ENCODE measurements around the gene ZNF23. TPM values are rescaled to one million over a fixed set of nuclear protein-coding genes. Genes with fewer than 3 reads are reported as not detected.

ZNF23 gene
- total RNA-seq, 1 experiment from 2014 or later: 11.6 TPM

DNA sequence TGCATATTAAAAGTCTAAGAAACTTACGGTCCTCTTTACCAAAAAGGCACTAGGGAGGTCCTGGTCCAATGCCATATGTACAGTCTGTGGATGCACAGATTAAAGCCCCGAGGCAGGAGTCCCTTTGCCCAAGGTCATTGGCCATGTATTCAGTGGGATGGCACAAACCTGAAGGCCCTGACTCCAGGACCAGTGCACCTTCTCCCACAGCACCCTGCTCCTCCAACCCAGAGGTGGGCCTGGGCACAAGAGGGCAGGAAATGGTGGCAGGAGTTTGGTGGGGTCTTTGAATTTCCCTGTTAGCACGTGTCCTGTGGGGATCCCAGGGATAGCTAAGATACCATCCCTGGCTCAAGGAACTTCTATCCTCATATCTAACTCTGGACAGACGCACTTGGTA lies 48.7 kb downstream of the ZNF23 start (continued):
- TF ChIP-seq, protein P1, sequence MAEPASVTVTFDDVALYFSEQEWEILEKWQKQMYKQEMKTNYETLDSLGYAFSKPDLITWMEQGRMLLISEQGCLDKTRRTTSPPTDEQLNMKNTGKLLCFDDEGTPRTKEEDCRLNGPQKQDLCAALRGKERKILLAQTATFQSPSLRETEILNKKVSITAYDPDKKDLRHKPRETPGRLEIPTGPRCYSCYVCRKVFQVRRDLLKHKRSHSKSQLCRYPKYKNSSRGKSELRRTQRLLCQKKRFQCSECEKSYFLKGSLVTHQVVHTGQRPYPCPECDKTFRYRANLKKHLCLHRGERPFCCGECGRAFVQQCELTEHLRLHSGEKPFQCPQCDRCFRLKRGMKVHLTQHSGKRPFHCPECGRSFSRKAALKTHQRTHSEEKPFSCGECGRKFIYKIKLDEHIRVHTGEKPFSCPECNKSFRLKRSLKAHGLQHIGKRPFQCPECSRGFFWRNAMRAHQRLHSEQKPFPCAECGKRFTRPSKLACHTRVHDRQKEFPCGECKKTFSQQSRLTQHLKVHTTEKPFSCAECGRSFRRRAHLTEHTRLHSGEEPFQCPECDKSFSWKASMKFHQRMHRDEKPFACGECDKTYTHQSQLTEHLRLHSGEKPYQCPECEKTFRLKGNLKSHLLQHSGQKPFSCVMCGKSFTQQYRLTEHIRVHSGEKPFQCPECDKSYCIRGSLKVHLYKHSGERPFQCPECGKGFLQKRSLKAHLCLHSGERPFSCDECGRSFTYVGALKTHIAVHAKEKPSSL (CRISPR knock-in tag; conservative IDR thresholded peaks at IDR 0.05): no peak
- TF ChIP-seq, protein P2, sequence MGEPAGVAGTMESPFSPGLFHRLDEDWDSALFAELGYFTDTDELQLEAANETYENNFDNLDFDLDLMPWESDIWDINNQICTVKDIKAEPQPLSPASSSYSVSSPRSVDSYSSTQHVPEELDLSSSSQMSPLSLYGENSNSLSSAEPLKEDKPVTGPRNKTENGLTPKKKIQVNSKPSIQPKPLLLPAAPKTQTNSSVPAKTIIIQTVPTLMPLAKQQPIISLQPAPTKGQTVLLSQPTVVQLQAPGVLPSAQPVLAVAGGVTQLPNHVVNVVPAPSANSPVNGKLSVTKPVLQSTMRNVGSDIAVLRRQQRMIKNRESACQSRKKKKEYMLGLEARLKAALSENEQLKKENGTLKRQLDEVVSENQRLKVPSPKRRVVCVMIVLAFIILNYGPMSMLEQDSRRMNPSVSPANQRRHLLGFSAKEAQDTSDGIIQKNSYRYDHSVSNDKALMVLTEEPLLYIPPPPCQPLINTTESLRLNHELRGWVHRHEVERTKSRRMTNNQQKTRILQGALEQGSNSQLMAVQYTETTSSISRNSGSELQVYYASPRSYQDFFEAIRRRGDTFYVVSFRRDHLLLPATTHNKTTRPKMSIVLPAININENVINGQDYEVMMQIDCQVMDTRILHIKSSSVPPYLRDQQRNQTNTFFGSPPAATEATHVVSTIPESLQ (CRISPR knock-in tag; IDR thresholded peaks at IDR 0.05): no peak

DNA sequence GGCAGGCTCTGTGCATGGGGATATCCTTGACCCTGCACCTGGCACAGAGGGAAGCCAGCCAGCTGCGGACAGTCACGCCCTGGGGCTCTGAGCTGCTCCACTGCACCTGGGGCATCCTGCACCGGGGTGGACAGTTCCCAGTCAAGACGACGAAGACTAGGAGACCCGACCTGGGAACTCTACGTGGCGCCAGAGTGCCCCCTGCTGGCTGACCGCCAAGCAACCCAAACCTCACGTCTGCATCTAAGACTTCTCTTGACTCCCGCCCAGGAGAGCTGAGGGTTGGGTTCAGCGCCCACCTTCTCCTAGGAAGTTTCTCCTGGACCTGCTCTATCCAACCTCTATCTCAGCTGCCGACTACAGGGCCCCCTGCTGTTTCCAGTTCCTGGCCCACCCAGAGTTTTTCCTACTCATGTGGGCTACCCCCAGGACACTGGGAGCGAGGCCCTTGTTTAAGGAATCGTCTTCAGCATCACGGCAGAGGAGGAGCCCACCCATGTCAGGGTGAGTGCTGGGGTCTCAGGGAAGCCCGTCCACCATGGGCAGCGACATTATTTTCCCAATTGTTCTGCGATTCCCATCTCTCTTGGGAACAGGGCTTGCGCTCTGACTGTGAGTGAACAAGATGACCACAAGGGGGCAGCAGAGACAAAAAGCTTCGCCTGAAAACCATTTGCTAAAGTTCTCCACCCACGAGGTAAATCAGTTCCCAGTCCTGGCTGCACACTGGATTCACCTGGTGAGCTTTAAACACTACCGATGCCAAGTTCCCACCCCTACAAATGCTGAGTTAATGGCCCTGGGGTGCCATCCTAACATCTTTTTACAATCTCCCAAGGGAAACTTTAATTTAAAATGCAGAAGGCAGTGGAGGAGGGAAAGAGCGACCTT lies 49.5 kb downstream of the ZNF23 start:
- Mint-ChIP-seq H3K4me3 (peak overlapping the region; percentile 70), H3K27ac (no peak overlapping the region), H3K9me3 (no peaks in the 10 kb centered on the region), H3K4me1 (peaks cover 8% of the 10 kb centered on the region), H3K27me3 (ENCODE audit: low read depth) (peaks cover 7% of the 10 kb centered on the region), H3K36me3 (no peaks in the 10 kb centered on the region)
- TF ChIP-seq NR3C1 (CRISPR knock-in tag; conservative IDR thresholded peaks at IDR 0.05; ENCODE audit: low read depth) (no peak), ZNF317 (CRISPR knock-in tag; IDR thresholded peaks at IDR 0.05; ENCODE audit: borderline replicate concordance, low read depth) (no peak), FOXP1 (CRISPR knock-in tag; IDR thresholded peaks at IDR 0.05; ENCODE audit: borderline replicate concordance) (0 out of 2 replicates have a peak, but pooled peaks have one; percentile 27), HMGA2 (CRISPR knock-in tag; IDR thresholded peaks at IDR 0.05) (no peak), FOXK1 (CRISPR knock-in tag; IDR thresholded peaks at IDR 0.05) (no peak), ZNF138 (CRISPR knock-in tag; conservative IDR thresholded peaks at IDR 0.05) (0 out of 2 replicates have a peak, but pooled peaks have one; percentile 21), GABPB1 (CRISPR knock-in tag; IDR thresholded peaks at IDR 0.05) (0 out of 2 replicates have a peak, but pooled peaks have one; percentile 10)
- TF ChIP-seq, protein P3, sequence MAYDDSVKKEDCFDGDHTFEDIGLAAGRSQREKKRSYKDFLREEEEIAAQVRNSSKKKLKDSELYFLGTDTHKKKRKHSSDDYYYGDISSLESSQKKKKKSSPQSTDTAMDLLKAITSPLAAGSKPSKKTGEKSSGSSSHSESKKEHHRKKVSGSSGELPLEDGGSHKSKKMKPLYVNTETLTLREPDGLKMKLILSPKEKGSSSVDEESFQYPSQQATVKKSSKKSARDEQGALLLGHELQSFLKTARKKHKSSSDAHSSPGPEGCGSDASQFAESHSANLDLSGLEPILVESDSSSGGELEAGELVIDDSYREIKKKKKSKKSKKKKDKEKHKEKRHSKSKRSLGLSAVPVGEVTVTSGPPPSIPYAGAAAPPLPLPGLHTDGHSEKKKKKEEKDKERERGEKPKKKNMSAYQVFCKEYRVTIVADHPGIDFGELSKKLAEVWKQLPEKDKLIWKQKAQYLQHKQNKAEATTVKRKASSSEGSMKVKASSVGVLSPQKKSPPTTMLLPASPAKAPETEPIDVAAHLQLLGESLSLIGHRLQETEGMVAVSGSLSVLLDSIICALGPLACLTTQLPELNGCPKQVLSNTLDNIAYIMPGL (CRISPR knock-in tag; IDR thresholded peaks at IDR 0.05): 0 out of 2 replicates have a peak, but pooled peaks have one; percentile 44
- TF ChIP-seq, protein P4, sequence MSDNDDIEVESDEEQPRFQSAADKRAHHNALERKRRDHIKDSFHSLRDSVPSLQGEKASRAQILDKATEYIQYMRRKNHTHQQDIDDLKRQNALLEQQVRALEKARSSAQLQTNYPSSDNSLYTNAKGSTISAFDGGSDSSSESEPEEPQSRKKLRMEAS (CRISPR knock-in tag; IDR thresholded peaks at IDR 0.05): peak; percentile 27; the same call in 1 of the 2 replicates
- TF ChIP-seq, protein P5, sequence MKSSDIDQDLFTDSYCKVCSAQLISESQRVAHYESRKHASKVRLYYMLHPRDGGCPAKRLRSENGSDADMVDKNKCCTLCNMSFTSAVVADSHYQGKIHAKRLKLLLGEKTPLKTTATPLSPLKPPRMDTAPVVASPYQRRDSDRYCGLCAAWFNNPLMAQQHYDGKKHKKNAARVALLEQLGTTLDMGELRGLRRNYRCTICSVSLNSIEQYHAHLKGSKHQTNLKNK (CRISPR knock-in tag; IDR thresholded peaks at IDR 0.05): no peak
- TF ChIP-seq, protein P6, sequence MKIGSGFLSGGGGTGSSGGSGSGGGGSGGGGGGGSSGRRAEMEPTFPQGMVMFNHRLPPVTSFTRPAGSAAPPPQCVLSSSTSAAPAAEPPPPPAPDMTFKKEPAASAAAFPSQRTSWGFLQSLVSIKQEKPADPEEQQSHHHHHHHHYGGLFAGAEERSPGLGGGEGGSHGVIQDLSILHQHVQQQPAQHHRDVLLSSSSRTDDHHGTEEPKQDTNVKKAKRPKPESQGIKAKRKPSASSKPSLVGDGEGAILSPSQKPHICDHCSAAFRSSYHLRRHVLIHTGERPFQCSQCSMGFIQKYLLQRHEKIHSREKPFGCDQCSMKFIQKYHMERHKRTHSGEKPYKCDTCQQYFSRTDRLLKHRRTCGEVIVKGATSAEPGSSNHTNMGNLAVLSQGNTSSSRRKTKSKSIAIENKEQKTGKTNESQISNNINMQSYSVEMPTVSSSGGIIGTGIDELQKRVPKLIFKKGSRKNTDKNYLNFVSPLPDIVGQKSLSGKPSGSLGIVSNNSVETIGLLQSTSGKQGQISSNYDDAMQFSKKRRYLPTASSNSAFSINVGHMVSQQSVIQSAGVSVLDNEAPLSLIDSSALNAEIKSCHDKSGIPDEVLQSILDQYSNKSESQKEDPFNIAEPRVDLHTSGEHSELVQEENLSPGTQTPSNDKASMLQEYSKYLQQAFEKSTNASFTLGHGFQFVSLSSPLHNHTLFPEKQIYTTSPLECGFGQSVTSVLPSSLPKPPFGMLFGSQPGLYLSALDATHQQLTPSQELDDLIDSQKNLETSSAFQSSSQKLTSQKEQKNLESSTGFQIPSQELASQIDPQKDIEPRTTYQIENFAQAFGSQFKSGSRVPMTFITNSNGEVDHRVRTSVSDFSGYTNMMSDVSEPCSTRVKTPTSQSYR (CRISPR knock-in tag; IDR thresholded peaks at IDR 0.05): no peak
- TF ChIP-seq, protein P7, sequence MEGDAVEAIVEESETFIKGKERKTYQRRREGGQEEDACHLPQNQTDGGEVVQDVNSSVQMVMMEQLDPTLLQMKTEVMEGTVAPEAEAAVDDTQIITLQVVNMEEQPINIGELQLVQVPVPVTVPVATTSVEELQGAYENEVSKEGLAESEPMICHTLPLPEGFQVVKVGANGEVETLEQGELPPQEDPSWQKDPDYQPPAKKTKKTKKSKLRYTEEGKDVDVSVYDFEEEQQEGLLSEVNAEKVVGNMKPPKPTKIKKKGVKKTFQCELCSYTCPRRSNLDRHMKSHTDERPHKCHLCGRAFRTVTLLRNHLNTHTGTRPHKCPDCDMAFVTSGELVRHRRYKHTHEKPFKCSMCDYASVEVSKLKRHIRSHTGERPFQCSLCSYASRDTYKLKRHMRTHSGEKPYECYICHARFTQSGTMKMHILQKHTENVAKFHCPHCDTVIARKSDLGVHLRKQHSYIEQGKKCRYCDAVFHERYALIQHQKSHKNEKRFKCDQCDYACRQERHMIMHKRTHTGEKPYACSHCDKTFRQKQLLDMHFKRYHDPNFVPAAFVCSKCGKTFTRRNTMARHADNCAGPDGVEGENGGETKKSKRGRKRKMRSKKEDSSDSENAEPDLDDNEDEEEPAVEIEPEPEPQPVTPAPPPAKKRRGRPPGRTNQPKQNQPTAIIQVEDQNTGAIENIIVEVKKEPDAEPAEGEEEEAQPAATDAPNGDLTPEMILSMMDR (IDR thresholded peaks at IDR 0.05): peak; percentile 87
- TF ChIP-seq, protein P8, sequence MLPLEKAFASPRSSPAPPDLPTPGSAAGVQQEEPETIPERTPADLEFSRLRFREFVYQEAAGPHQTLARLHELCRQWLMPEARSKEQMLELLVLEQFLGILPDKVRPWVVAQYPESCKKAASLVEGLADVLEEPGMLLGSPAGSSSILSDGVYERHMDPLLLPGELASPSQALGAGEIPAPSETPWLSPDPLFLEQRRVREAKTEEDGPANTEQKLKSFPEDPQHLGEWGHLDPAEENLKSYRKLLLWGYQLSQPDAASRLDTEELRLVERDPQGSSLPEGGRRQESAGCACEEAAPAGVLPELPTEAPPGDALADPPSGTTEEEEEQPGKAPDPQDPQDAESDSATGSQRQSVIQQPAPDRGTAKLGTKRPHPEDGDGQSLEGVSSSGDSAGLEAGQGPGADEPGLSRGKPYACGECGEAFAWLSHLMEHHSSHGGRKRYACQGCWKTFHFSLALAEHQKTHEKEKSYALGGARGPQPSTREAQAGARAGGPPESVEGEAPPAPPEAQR (CRISPR knock-in tag; IDR thresholded peaks at IDR 0.05): no peak
- peak; percentile 90 for ATAC-seq
- DNase-seq (ENCODE audit: low spot score): peak; percentile 87
- POLR2A ChIA-PET: interaction anchor here (1.1 kb wide), 1 partner anchor 9 kb away, joined by 3 read pairs; no protein-coding TSS in a partner anchor
- CTCF ChIA-PET: interaction anchor here (0.6 to 3.9 kb wide), 66 partner anchors 10 to 697 kb away, joined by 3 to 76 read pairs (median 4); partner anchors contain the start of genes CALB2, CHST4, CMTR2 and ZNF19
